GM23338 (cell line): ENCODE measurements around the gene NT5C1A. TPM values are rescaled to one million over a fixed set of nuclear protein-coding genes. Genes with fewer than 3 reads are reported as not detected.

Experiments
- ATAC-seq: fragments of 200-7000 bp; cut with Tn5 transposase; 3 replicates; pipeline ENCODE4 v1.9.1; 2020
- DNase-seq: peaks from one replicate; pipeline ENCODE4 v3.0.0-alpha.2; 2015; ENCODE audit warnings: low spot score
- H2AFZ ChIP-seq: fragments of 200-600 bp; sonication (generic); 2 replicates; pipeline ENCODE4 v1.8.0; 2016; ENCODE audit warnings: antibody characterized with exemption, mild to moderate bottlenecking, moderate library complexity
- H3F3A ChIP-seq: fragments of 200-600 bp; sonication (generic); replicated peaks from 2 replicates; pipeline ENCODE4 v1.8.0; 2017; ENCODE audit warnings: antibody characterized with exemption, mixed run types, low read depth
- H3K27ac ChIP-seq: fragments of 200-600 bp; sonication (generic); 2 replicates; pipeline ENCODE4 v1.6.1; 2016; ENCODE audit warnings: low read depth
- H3K27me3 ChIP-seq: fragments of 200-600 bp; sonication (generic); 2 replicates; pipeline ENCODE4 v1.8.0; 2016; ENCODE audit warnings: mild to moderate bottlenecking, mixed run types, moderate library complexity; ENCODE audit not compliant: insufficient read depth
- H3K36me3 ChIP-seq: fragments of 200-600 bp; sonication (generic); 2 replicates; pipeline ENCODE4 v1.8.0; 2016; ENCODE audit warnings: mild to moderate bottlenecking; ENCODE audit not compliant: insufficient read depth
- H3K4me1 ChIP-seq: fragments of 200-600 bp; sonication (generic); 2 replicates; pipeline ENCODE4 v1.8.0; 2016; ENCODE audit warnings: mild to moderate bottlenecking, moderate library complexity; ENCODE audit not compliant: insufficient read depth
- H3K4me2 ChIP-seq: fragments of 200-600 bp; sonication (generic); 2 replicates; pipeline ENCODE4 v1.7.1; 2017; ENCODE audit warnings: mixed run types
- H3K4me3 ChIP-seq: fragments of 200-600 bp; sonication (generic); 2 replicates; pipeline ENCODE4 v1.6.1; 2016; ENCODE audit warnings: mixed run types
- H3K79me2 ChIP-seq: fragments of 200-600 bp; sonication (generic); replicated peaks from 2 replicates; pipeline ENCODE4 v1.8.0; 2017; ENCODE audit warnings: mild to moderate bottlenecking; ENCODE audit not compliant: insufficient read depth
- H3K9me2 ChIP-seq: fragments of 200-600 bp; sonication (generic); 2 replicates; pipeline ENCODE4 v1.8.0; 2017; ENCODE audit not compliant: insufficient read depth
- H4K20me1 ChIP-seq: fragments of 200-600 bp; sonication (generic); replicated peaks from 2 replicates; pipeline ENCODE4 v1.8.0; 2017; ENCODE audit warnings: mild to moderate bottlenecking; ENCODE audit not compliant: insufficient read depth
- H3K27ac Mint-ChIP-seq: 2 replicates; pipeline ENCODE4 v1.8.0; 2020; ENCODE audit warnings: inconsistent platforms, mild to moderate bottlenecking, moderate library complexity, mixed read lengths
- H3K27me3 Mint-ChIP-seq: 3 replicates; pipeline ENCODE4 v1.8.0; 2022; ENCODE audit warnings: low read depth, mild to moderate bottlenecking, moderate library complexity, mixed read lengths, inconsistent platforms; ENCODE audit not compliant: insufficient read depth, poor library complexity
- H3K36me3 Mint-ChIP-seq: 3 replicates; pipeline ENCODE4 v1.8.0; 2021; ENCODE audit warnings: low read depth, mild to moderate bottlenecking, inconsistent platforms, moderate library complexity, mixed read lengths
- H3K4me1 Mint-ChIP-seq: 3 replicates; pipeline ENCODE4 v1.8.0; 2020; ENCODE audit warnings: mild to moderate bottlenecking, inconsistent platforms, mixed read lengths
- H3K4me3 Mint-ChIP-seq: 3 replicates; pipeline ENCODE4 v1.8.0; 2021; ENCODE audit warnings: moderate library complexity, mild to moderate bottlenecking, inconsistent platforms, mixed read lengths
- H3K9me3 Mint-ChIP-seq: 3 replicates; pipeline ENCODE4 v1.8.0; 2020; ENCODE audit warnings: moderate library complexity, mild to moderate bottlenecking, inconsistent platforms, mixed read lengths
- CREB1 ChIP-seq: fragments of 250-450 bp; sonication (Bioruptor Pico); IDR thresholded peaks from 2 replicates; pipeline ENCODE4 v1.5.0; 2020; ENCODE audit warnings: low read depth, mild to moderate bottlenecking, moderate library complexity
- EZH2 ChIP-seq: fragments of 200-600 bp; sonication (generic); IDR thresholded peaks from one replicate; pipeline ENCODE4 v1.8.0; 2017; ENCODE audit warnings: antibody characterized with exemption, mild to moderate bottlenecking, low read depth; ENCODE audit not compliant: unreplicated experiment
- EZH2phosphoT487 ChIP-seq: fragments of 200-600 bp; sonication (generic); IDR thresholded peaks from one replicate; pipeline ENCODE4 v1.8.1; 2018; ENCODE audit warnings: antibody characterized with exemption; ENCODE audit not compliant: unreplicated experiment
- JUNB ChIP-seq: IDR thresholded peaks from one replicate; pipeline ENCODE4 v1.6.1; 2016; ENCODE audit warnings: antibody characterized with exemption; ENCODE audit not compliant: unreplicated experiment
- NANOG ChIP-seq: IDR thresholded peaks from 2 replicates; pipeline ENCODE4 v1.6.1; 2016; ENCODE audit warnings: antibody characterized with exemption, borderline replicate concordance
- POLR2AphosphoS5 ChIP-seq: IDR thresholded peaks from 2 replicates; pipeline ENCODE4 v1.6.1; 2016; ENCODE audit warnings: antibody characterized with exemption, low read depth
- REST ChIP-seq: IDR thresholded peaks from one replicate; pipeline ENCODE4 v1.6.1; 2018; ENCODE audit warnings: antibody characterized with exemption; ENCODE audit not compliant: unreplicated experiment
- STAT1 ChIP-seq: IDR thresholded peaks from one replicate; pipeline ENCODE4 v1.6.1; 2016; ENCODE audit warnings: antibody characterized with exemption; ENCODE audit not compliant: unreplicated experiment
- ZNF114 ChIP-seq: fragments of 250-450 bp; sonication (Bioruptor Pico); IDR thresholded peaks from 2 replicates; pipeline ENCODE4 v1.5.0; 2020; ENCODE audit warnings: mild to moderate bottlenecking, moderate library complexity
- ZNF331 ChIP-seq: fragments of 250-450 bp; sonication (Bioruptor Pico); IDR thresholded peaks from 2 replicates; pipeline ENCODE4 v1.5.0; 2020; ENCODE audit warnings: low read depth, mild to moderate bottlenecking, moderate library complexity
- polyA plus RNA-seq: library from polyadenylated mRNA; unstranded; fragments of >200 nt; fragmentation: Nextera tagmentation; extraction: Ambion mirVana; gene quantifications from 2 replicates; pipeline ENCODE4 v1.2.1, GENCODE V29; 2016
- total RNA-seq: library from RNA; depleted of rRNA; stranded (reverse); fragments of >200 nt; shearing (Covaris generic); gene quantifications from 2 replicates; pipeline ENCODE4 v1.2.3, GENCODE V29; 2014
- TF ChIP-seq, protein P1 (sequence below): IDR thresholded peaks from 2 replicates; pipeline ENCODE4 v1.6.1; 2016; ENCODE audit warnings: antibody characterized with exemption
- TF ChIP-seq, protein P2 (sequence below): fragments of 250-450 bp; sonication (Bioruptor Pico); IDR thresholded peaks from 2 replicates; pipeline ENCODE4 v1.5.0; 2020; ENCODE audit warnings: mild to moderate bottlenecking, moderate library complexity
- TF ChIP-seq, protein P3 (sequence below), 2 experiments: fragments of 200-600 bp in 1 of 2; sonication (generic) in 1 of 2; conservative IDR thresholded peaks; 2 replicates each; pipeline versions ENCODE4 v1.5.1 to v1.6.1; 2016 to 2017; ENCODE audit warnings: antibody characterized with exemption in 2 of 2, low read depth in 2 of 2, mild to moderate bottlenecking in 2 of 2, moderate library complexity in 1 of 2

NT5C1A gene
- total and polyA plus RNA-seq, 2 experiments from 2014 or later: not detected

DNA sequence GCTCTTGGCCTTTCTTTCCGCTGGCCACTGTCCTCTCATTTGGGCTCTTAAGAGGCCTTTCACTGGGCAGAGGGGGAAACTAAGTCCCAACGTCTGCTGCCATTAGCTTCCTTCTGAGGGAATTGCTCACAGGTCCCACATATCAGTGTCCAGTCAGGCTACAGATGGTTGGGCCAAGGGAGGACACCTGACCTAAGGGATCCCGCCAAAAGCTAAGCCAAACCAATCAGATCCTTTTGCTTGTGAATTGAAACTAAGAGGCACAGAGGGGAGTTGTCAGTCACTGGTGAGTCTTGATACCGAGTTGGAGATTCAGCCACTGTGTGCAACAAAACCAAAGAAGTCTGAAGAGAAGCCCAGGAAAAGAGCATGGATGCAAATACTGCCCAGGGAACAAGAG lies 5.7 kb upstream of the NT5C1A start:
- H3K4me1 Mint-ChIP-seq: no peaks in the 10 kb centered on the region

More for the DNA sequence above, 5.7 kb upstream of the NT5C1A start:
- no peaks in the 10 kb centered on the region for H3K79me2 ChIP-seq
- H3K4me2 ChIP-seq: no peak overlapping the region
- Mint-ChIP-seq H3K36me3 (no peaks in the 10 kb centered on the region), H3K27me3 (peaks cover 96% of the 10 kb centered on the region), H3K4me3 (no peak overlapping the region), H3K27ac (no peak overlapping the region), H3K9me3 (no peaks in the 10 kb centered on the region)
- H4K20me1 ChIP-seq: peaks cover 13% of the 10 kb centered on the region; the same call in 1 of the 2 replicates
- H3K27me3 ChIP-seq: peaks cover 98% of the 10 kb centered on the region
- no peak overlapping the region for H2AFZ ChIP-seq
- H3K4me3 ChIP-seq: no peak overlapping the region
- H3K36me3 ChIP-seq: no peaks in the 10 kb centered on the region
- TF ChIP-seq ZNF331 (CRISPR knock-in tag): no peak
- TF ChIP-seq, protein P1, sequence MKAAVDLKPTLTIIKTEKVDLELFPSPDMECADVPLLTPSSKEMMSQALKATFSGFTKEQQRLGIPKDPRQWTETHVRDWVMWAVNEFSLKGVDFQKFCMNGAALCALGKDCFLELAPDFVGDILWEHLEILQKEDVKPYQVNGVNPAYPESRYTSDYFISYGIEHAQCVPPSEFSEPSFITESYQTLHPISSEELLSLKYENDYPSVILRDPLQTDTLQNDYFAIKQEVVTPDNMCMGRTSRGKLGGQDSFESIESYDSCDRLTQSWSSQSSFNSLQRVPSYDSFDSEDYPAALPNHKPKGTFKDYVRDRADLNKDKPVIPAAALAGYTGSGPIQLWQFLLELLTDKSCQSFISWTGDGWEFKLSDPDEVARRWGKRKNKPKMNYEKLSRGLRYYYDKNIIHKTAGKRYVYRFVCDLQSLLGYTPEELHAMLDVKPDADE: no peak
- no peak for TF ChIP-seq EZH2phosphoT487
- TF ChIP-seq ZNF114 (CRISPR knock-in tag): no peak
- TF ChIP-seq, protein P2, sequence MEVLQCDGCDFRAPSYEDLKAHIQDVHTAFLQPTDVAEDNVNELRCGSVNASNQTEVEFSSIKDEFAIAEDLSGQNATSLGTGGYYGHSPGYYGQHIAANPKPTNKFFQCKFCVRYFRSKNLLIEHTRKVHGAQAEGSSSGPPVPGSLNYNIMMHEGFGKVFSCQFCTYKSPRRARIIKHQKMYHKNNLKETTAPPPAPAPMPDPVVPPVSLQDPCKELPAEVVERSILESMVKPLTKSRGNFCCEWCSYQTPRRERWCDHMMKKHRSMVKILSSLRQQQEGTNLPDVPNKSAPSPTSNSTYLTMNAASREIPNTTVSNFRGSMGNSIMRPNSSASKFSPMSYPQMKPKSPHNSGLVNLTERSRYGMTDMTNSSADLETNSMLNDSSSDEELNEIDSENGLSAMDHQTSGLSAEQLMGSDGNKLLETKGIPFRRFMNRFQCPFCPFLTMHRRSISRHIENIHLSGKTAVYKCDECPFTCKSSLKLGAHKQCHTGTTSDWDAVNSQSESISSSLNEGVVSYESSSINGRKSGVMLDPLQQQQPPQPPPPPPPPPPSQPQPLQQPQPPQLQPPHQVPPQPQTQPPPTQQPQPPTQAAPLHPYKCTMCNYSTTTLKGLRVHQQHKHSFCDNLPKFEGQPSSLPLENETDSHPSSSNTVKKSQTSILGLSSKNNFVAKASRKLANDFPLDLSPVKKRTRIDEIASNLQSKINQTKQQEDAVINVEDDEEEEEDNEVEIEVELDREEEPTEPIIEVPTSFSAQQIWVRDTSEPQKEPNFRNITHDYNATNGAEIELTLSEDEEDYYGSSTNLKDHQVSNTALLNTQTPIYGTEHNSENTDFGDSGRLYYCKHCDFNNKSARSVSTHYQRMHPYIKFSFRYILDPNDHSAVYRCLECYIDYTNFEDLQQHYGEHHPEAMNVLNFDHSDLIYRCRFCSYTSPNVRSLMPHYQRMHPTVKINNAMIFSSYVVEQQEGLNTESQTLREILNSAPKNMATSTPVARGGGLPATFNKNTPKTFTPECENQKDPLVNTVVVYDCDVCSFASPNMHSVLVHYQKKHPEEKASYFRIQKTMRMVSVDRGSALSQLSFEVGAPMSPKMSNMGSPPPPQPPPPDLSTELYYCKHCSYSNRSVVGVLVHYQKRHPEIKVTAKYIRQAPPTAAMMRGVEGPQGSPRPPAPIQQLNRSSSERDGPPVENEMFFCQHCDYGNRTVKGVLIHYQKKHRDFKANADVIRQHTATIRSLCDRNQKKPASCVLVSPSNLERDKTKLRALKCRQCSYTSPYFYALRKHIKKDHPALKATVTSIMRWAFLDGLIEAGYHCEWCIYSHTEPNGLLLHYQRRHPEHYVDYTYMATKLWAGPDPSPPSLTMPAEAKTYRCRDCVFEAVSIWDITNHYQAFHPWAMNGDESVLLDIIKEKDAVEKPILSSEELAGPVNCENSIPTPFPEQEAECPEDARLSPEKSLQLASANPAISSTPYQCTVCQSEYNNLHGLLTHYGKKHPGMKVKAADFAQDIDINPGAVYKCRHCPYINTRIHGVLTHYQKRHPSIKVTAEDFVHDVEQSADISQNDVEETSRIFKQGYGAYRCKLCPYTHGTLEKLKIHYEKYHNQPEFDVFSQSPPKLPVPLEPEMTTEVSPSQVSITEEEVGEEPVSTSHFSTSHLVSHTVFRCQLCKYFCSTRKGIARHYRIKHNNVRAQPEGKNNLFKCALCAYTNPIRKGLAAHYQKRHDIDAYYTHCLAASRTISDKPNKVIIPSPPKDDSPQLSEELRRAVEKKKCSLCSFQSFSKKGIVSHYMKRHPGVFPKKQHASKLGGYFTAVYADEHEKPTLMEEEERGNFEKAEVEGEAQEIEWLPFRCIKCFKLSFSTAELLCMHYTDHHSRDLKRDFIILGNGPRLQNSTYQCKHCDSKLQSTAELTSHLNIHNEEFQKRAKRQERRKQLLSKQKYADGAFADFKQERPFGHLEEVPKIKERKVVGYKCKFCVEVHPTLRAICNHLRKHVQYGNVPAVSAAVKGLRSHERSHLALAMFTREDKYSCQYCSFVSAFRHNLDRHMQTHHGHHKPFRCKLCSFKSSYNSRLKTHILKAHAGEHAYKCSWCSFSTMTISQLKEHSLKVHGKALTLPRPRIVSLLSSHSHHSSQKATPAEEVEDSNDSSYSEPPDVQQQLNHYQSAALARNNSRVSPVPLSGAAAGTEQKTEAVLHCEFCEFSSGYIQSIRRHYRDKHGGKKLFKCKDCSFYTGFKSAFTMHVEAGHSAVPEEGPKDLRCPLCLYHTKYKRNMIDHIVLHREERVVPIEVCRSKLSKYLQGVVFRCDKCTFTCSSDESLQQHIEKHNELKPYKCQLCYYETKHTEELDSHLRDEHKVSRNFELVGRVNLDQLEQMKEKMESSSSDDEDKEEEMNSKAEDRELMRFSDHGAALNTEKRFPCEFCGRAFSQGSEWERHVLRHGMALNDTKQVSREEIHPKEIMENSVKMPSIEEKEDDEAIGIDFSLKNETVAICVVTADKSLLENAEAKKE (CRISPR knock-in tag): no peak
- TF ChIP-seq CREB1 (CRISPR knock-in tag): no peak
- TF ChIP-seq, protein P3, sequence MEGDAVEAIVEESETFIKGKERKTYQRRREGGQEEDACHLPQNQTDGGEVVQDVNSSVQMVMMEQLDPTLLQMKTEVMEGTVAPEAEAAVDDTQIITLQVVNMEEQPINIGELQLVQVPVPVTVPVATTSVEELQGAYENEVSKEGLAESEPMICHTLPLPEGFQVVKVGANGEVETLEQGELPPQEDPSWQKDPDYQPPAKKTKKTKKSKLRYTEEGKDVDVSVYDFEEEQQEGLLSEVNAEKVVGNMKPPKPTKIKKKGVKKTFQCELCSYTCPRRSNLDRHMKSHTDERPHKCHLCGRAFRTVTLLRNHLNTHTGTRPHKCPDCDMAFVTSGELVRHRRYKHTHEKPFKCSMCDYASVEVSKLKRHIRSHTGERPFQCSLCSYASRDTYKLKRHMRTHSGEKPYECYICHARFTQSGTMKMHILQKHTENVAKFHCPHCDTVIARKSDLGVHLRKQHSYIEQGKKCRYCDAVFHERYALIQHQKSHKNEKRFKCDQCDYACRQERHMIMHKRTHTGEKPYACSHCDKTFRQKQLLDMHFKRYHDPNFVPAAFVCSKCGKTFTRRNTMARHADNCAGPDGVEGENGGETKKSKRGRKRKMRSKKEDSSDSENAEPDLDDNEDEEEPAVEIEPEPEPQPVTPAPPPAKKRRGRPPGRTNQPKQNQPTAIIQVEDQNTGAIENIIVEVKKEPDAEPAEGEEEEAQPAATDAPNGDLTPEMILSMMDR (conservative IDR thresholded peaks at IDR 0.05; ENCODE audit: low read depth in 2 of 2): no peak
- TF ChIP-seq NANOG: no peak
- no peak for TF ChIP-seq REST
- no peak for TF ChIP-seq POLR2AphosphoS5
- TF ChIP-seq JUNB: no peak
- no peak for TF ChIP-seq EZH2
- no peak for TF ChIP-seq STAT1
- DNase-seq (no peak), ATAC-seq (no peak)
- no peaks in the 10 kb centered on the region for H3F3A ChIP-seq
- H3K4me1 ChIP-seq: no peaks in the 10 kb centered on the region
- no peak overlapping the region for H3K27ac ChIP-seq
- H3K9me2 ChIP-seq: no peaks in the 10 kb centered on the region
